K562 (cell line): ENCODE results near the gene AGAP1. TPM values are rescaled to one million over a fixed set of nuclear protein-coding genes. Genes with fewer than 3 reads are reported as not detected.

Experiments used
- ATAC-seq: fragments of 200-7000 bp; cut with Tn5 transposase; 3 replicates; pipeline ENCODE4 v1.9.1; 2020; ENCODE audit warnings: moderate library complexity
- BruUV-seq: library from RNA; stranded (reverse); fragments of 400-500 nt; replicated peaks from 2 replicates; lab custom pipeline; 2021; lab: Mats Ljungman, UMichigan
- CTCF ChIA-PET: fragments of 300-600 bp; formaldehyde crosslinking; extraction: SDS; loops from one replicate; lab custom pipeline; 2021; ENCODE audit warnings: low intra/inter-chr PET ratio; lab: Yijun Ruan, JAX
- POLR2A ChIA-PET: fragments of 300-600, 350-650 bp; sonication (Branson Sonifier 250); formaldehyde crosslinking; extraction: SDS; loops from one replicate; lab custom pipeline; 2021; ENCODE audit warnings: antibody characterized with exemption, inconsistent platforms; lab: Yijun Ruan, JAX
- DNase-seq, 4 experiments: peaks; one replicate each; pipeline versions ENCODE4 v3.0.0 to v3.0.0-alpha.2; 2011 to 2018; ENCODE audit warnings: low spot score in 3 of 4, mixed read lengths in 3 of 4; ENCODE audit errors: extremely low read depth in 1 of 4
- FAIRE-seq: peaks from 2 replicates; lab custom pipeline; 2011; peaks lifted over from hg19 to GRCh38; lab: Jason Lieb, UNC
- H2AFZ ChIP-seq: 2 replicates; pipeline ENCODE4 v1.6.0; 2011; ENCODE audit warnings: low read depth, low read length, control low read depth, inconsistent platforms
- H3K27ac ChIP-seq: fragments of 200-600 bp; 3 replicates; pipeline ENCODE4 v1.8.0; 2011; ENCODE audit warnings: low read depth, mild to moderate bottlenecking, control low read depth, inconsistent platforms, low read length, moderate library complexity, mixed read lengths; ENCODE audit errors: extremely low read depth
- H3K27me3 ChIP-seq, 2 experiments: fragments of 300-600 bp in 1 of 2; 2 replicates in 1 of 2; 3 replicates in 1 of 2; pipeline versions ENCODE4 v1.6.0 to v1.8.0; 2011; ENCODE audit warnings: inconsistent platforms in 2 of 2, low read length in 2 of 2, mild to moderate bottlenecking in 1 of 2, mixed read lengths in 1 of 2, moderate library complexity in 1 of 2; ENCODE audit not compliant: control insufficient read depth in 2 of 2, insufficient read depth in 2 of 2
- H3K36me3 ChIP-seq: fragments of 300-600 bp; 3 replicates; pipeline ENCODE4 v1.8.0; 2011; ENCODE audit warnings: mild to moderate bottlenecking, low read length, inconsistent platforms; ENCODE audit not compliant: control insufficient read depth, insufficient read depth
- H3K4me1 ChIP-seq, 2 experiments: fragments of 200-600 bp in 1 of 2; replicated peaks in 1 of 2; 2 replicates in 1 of 2; 3 replicates in 1 of 2; pipeline versions ENCODE4 v1.5.1 to v1.8.0; 2011; ENCODE audit warnings: inconsistent platforms in 2 of 2, low read length in 2 of 2, mild to moderate bottlenecking in 1 of 2, mixed read lengths in 1 of 2, moderate library complexity in 1 of 2; ENCODE audit not compliant: control insufficient read depth in 2 of 2, insufficient read depth in 2 of 2
- H3K4me2 ChIP-seq: 2 replicates; pipeline ENCODE4 v1.6.1; 2011; ENCODE audit warnings: low read length, control low read depth, inconsistent platforms, mixed read lengths; ENCODE audit not compliant: insufficient read depth
- H3K4me3 ChIP-seq: fragments of 200-600 bp; sonication (generic), shearing (Covaris generic); 2 replicates; pipeline ENCODE4 v1.5.1; 2016; ENCODE audit warnings: control low read depth, inconsistent platforms
- H3K79me2 ChIP-seq: fragments of 200-600 bp; 3 replicates; pipeline ENCODE4 v1.8.0; 2011; ENCODE audit warnings: low read length, inconsistent platforms; ENCODE audit not compliant: control insufficient read depth, insufficient read depth
- H3K9ac ChIP-seq, 2 experiments: 2 replicates each; pipeline versions ENCODE4 v1.6.0 to v1.6.1; 2011; ENCODE audit warnings: low read depth in 2 of 2, low read length in 2 of 2, control low read depth in 1 of 2, inconsistent platforms in 1 of 2, mild to moderate bottlenecking in 1 of 2, mixed read lengths in 1 of 2; ENCODE audit not compliant: insufficient read depth in 1 of 2
- H3K9me1 ChIP-seq: one replicate; pipeline ENCODE4 v1.6.0; 2011; ENCODE audit warnings: inconsistent platforms, mild to moderate bottlenecking, low read length, moderate library complexity; ENCODE audit not compliant: control insufficient read depth, insufficient read depth
- H3K9me3 ChIP-seq: replicated peaks from 2 replicates; pipeline ENCODE4 v1.5.1; 2011; ENCODE audit warnings: low read depth, low read length, inconsistent platforms; ENCODE audit not compliant: control insufficient read depth, insufficient read depth
- H4K20me1 ChIP-seq: replicated peaks from 2 replicates; pipeline ENCODE4 v1.6.1; 2011; ENCODE audit warnings: low read length, inconsistent platforms, mixed read lengths; ENCODE audit not compliant: control insufficient read depth, insufficient read depth
- HDAC8 ChIP-seq: fragments of 450-650 bp; IDR thresholded peaks from 2 replicates; pipeline ENCODE4 v1.6.1; 2016; ENCODE audit warnings: mild to moderate bottlenecking, missing genetic modification characterization, moderate library complexity, missing compliant biosample characterization
- HNRNPUL1 ChIP-seq: fragments of 200-400 bp; formaldehyde crosslinking; IDR thresholded peaks from 2 replicates; pipeline ENCODE4 v1.6.1; 2017; ENCODE audit warnings: low read length
- MEF2D ChIP-seq: conservative IDR thresholded peaks from 2 replicates; pipeline ENCODE4 v1.6.1; 2016; ENCODE audit warnings: low read depth, missing genetic modification characterization, missing compliant biosample characterization
- ZNF124 ChIP-seq: sonication (generic); formaldehyde crosslinking; IDR thresholded peaks from 2 replicates; pipeline ENCODE4 v1.8.1; 2022; ENCODE audit warnings: missing genetic modification reagents
- WGBS: fragments of 100-300 bp; shearing (Covaris generic); methylation state at CpG from one replicate; pipeline ENCODE4 v1.1.6; 2016; ENCODE audit warnings: low coverage, mixed read lengths; ENCODE audit not compliant: insufficient coverage; ENCODE audit errors: missing lambda C conversion rate; 5-methylcytosine and 5-hydroxymethylcytosine counted together
- in situ Hi-C: fragments of 300-500 bp; cut with MboI; formaldehyde crosslinking; loops from 4 replicates; pipeline ENCODE4 v1.15.0; 2018; ENCODE audit warnings: inconsistent platforms, mixed read lengths
- intact Hi-C: fragments of 100-400 bp; cut with micrococcal nuclease; formaldehyde crosslinking; loops from 2 replicates; pipeline ENCODE4 v1.14.2; 2022
- polyA plus RNA-seq, 8 experiments: library from polyadenylated mRNA; depleted of rRNA in 4 of 8; stranded (reverse) in 5 of 8; unstranded in 3 of 8; fragments of >200 nt; fragmentation: Nextera tagmentation in 2 of 8; fragmentation: Illumina TruSeq in 1 of 8; extraction: Ambion mirVana in 2 of 8; extraction: Trizol in 1 of 8; gene quantifications; 2 replicates each; pipeline versions ENCODE4 v1.2.1 to v1.2.3, GENCODE V29; 2011 to 2014; ENCODE audit warnings: inconsistent platforms in 1 of 8, missing spikeins in 1 of 8
- total RNA-seq, 7 experiments: library from RNA; depleted of rRNA in 6 of 7; stranded (reverse); fragments of >200 nt in 6 of 7; fragmentation: Illumina TruSeq in 2 of 7; extraction: Trizol in 2 of 7; gene quantifications; 2 replicates each; pipeline versions ENCODE4 v1.2.1 to v1.2.3, GENCODE V29; 2011 to 2021; ENCODE audit warnings: low replicate concordance in 1 of 7
- TF ChIP-seq, protein P1 (sequence below): fragments of 450-650 bp; IDR thresholded peaks from 2 replicates; pipeline ENCODE4 v1.6.1; 2016; ENCODE audit warnings: mild to moderate bottlenecking, moderate library complexity
- TF ChIP-seq, protein P2 (sequence below), 2 experiments: IDR thresholded peaks in 1 of 2; conservative IDR thresholded peaks in 1 of 2; 2 replicates each; pipeline ENCODE4 v1.6.1; 2016; ENCODE audit warnings: low read depth in 2 of 2, mild to moderate bottlenecking in 1 of 2, missing compliant biosample characterization in 1 of 2, missing genetic modification characterization in 1 of 2, moderate library complexity in 1 of 2

AGAP1 gene
- total and polyA plus RNA-seq, 9 of the 15 experiments (the other 6 are each of a cell fraction or from before 2014, with no cell fraction given), result 1.3 to 24.0 (median 10.6) TPM

GRCh38 chr2:235863414-235863813 is 369.6 kb downstream of the AGAP1 start:
- Histone ChIP-seq H4K20me1 (no peaks in the 10 kb centered on the region), H3K27me3 (no peaks in the 10 kb centered on the region), H3K36me3 (no peaks in the 10 kb centered on the region), H3K27ac (no peak overlapping the region), H3K4me2 (no peak overlapping the region), H3K9ac (no peak overlapping the region), H3K9me1 (no peaks in the 10 kb centered on the region), H3K9me3 (no peaks in the 10 kb centered on the region), H2AFZ (no peak overlapping the region), H3K79me2 (no peaks in the 10 kb centered on the region), H3K4me1 (no peaks in the 10 kb centered on the region), H3K4me3 (no peak overlapping the region)
- ATAC-seq, result no peak
- TF ChIP-seq, protein P1, sequence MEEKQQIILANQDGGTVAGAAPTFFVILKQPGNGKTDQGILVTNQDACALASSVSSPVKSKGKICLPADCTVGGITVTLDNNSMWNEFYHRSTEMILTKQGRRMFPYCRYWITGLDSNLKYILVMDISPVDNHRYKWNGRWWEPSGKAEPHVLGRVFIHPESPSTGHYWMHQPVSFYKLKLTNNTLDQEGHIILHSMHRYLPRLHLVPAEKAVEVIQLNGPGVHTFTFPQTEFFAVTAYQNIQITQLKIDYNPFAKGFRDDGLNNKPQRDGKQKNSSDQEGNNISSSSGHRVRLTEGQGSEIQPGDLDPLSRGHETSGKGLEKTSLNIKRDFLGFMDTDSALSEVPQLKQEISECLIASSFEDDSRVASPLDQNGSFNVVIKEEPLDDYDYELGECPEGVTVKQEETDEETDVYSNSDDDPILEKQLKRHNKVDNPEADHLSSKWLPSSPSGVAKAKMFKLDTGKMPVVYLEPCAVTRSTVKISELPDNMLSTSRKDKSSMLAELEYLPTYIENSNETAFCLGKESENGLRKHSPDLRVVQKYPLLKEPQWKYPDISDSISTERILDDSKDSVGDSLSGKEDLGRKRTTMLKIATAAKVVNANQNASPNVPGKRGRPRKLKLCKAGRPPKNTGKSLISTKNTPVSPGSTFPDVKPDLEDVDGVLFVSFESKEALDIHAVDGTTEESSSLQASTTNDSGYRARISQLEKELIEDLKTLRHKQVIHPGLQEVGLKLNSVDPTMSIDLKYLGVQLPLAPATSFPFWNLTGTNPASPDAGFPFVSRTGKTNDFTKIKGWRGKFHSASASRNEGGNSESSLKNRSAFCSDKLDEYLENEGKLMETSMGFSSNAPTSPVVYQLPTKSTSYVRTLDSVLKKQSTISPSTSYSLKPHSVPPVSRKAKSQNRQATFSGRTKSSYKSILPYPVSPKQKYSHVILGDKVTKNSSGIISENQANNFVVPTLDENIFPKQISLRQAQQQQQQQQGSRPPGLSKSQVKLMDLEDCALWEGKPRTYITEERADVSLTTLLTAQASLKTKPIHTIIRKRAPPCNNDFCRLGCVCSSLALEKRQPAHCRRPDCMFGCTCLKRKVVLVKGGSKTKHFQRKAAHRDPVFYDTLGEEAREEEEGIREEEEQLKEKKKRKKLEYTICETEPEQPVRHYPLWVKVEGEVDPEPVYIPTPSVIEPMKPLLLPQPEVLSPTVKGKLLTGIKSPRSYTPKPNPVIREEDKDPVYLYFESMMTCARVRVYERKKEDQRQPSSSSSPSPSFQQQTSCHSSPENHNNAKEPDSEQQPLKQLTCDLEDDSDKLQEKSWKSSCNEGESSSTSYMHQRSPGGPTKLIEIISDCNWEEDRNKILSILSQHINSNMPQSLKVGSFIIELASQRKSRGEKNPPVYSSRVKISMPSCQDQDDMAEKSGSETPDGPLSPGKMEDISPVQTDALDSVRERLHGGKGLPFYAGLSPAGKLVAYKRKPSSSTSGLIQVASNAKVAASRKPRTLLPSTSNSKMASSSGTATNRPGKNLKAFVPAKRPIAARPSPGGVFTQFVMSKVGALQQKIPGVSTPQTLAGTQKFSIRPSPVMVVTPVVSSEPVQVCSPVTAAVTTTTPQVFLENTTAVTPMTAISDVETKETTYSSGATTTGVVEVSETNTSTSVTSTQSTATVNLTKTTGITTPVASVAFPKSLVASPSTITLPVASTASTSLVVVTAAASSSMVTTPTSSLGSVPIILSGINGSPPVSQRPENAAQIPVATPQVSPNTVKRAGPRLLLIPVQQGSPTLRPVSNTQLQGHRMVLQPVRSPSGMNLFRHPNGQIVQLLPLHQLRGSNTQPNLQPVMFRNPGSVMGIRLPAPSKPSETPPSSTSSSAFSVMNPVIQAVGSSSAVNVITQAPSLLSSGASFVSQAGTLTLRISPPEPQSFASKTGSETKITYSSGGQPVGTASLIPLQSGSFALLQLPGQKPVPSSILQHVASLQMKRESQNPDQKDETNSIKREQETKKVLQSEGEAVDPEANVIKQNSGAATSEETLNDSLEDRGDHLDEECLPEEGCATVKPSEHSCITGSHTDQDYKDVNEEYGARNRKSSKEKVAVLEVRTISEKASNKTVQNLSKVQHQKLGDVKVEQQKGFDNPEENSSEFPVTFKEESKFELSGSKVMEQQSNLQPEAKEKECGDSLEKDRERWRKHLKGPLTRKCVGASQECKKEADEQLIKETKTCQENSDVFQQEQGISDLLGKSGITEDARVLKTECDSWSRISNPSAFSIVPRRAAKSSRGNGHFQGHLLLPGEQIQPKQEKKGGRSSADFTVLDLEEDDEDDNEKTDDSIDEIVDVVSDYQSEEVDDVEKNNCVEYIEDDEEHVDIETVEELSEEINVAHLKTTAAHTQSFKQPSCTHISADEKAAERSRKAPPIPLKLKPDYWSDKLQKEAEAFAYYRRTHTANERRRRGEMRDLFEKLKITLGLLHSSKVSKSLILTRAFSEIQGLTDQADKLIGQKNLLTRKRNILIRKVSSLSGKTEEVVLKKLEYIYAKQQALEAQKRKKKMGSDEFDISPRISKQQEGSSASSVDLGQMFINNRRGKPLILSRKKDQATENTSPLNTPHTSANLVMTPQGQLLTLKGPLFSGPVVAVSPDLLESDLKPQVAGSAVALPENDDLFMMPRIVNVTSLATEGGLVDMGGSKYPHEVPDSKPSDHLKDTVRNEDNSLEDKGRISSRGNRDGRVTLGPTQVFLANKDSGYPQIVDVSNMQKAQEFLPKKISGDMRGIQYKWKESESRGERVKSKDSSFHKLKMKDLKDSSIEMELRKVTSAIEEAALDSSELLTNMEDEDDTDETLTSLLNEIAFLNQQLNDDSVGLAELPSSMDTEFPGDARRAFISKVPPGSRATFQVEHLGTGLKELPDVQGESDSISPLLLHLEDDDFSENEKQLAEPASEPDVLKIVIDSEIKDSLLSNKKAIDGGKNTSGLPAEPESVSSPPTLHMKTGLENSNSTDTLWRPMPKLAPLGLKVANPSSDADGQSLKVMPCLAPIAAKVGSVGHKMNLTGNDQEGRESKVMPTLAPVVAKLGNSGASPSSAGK, result no peak
- TF ChIP-seq ZNF124 (no peak), MEF2D (tag) (no peak), HDAC8 (tag) (no peak), HNRNPUL1 (no peak)
- TF ChIP-seq, protein P2, sequence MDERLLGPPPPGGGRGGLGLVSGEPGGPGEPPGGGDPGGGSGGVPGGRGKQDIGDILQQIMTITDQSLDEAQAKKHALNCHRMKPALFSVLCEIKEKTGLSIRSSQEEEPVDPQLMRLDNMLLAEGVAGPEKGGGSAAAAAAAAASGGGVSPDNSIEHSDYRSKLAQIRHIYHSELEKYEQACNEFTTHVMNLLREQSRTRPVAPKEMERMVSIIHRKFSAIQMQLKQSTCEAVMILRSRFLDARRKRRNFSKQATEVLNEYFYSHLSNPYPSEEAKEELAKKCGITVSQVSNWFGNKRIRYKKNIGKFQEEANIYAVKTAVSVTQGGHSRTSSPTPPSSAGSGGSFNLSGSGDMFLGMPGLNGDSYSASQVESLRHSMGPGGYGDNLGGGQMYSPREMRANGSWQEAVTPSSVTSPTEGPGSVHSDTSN (CRISPR knock-in tag; IDR thresholded peaks at IDR 0.05; ENCODE audit: low read depth), result no peak
- TF ChIP-seq, protein P2 (tag; conservative IDR thresholded peaks at IDR 0.05; ENCODE audit: low read depth), result no peak
- no peak for DNase-seq
- 81% methylated on average over 4 of the region's 11 CpGs for WGBS
- FAIRE-seq, result no peak
- intact Hi-C loops, result no loop called here
- in situ Hi-C loops, result no loop called here
- ChIA-PET POLR2A (no interaction called here), CTCF (no interaction called here)
- BruUV-seq, result no TSS peak
